Epidermal melanocyte (primary cell): ENCODE results near the gene ETV6.
"Not testable (repeated sequence)": the region's sequence is repeated elsewhere in the genome, so short reads cannot be mapped to it uniquely, and the experiment has no call there.

ENCODE experiments used
- DNase-seq: peaks from one replicate; pipeline ENCODE4 v3.0.0; 2011; ENCODE audit warnings: low spot score; ENCODE audit not compliant: insufficient read length

The ETV6 gene

GRCh38 chr12:11649413-11650285 is at the start of gene ETV6:
ETV6 (plus strand) TSS chr12:11649674; CDS start chr12:11650128, 454 bp downstream.
- DNase-seq = peak; percentile 85

- no peak for DNase-seq
These were observed 49.3 kb upstream of the ETV6 start for GRCh38 chr12:11600199-11600598.

- DNase-seq = no peak
These were observed 47.8 kb upstream of the ETV6 start for GRCh38 chr12:11601647-11602046.

- peak; percentile 17 for DNase-seq
These were observed 42.0 kb upstream of the ETV6 start for GRCh38 chr12:11607313-11608081.

GRCh38 chr12:11609045-11609444 is 40.4 kb upstream of the ETV6 start:
- no peak for DNase-seq

- no peak for DNase-seq
These were observed 34.0 kb upstream of the ETV6 start for GRCh38 chr12:11615481-11615880.

GRCh38 chr12:11618046-11618445 is 31.4 kb upstream of the ETV6 start:
- DNase-seq = no peak

GRCh38 chr12:11621797-11622423 is 27.6 kb upstream of the ETV6 start:
- DNase-seq = no peak

- DNase-seq = no peak
These were observed 26.6 kb upstream of the ETV6 start for GRCh38 chr12:11622876-11623281.

- DNase-seq = no peak
These were observed 26.1 kb upstream of the ETV6 start for GRCh38 chr12:11623382-11623781.

- no peak for DNase-seq
These were observed 25.4 kb upstream of the ETV6 start for GRCh38 chr12:11624116-11624515.

GRCh38 chr12:11627709-11628108 is 21.8 kb upstream of the ETV6 start:
- not testable (repeated sequence) for DNase-seq

- DNase-seq = no peak
These were observed 21.1 kb upstream of the ETV6 start for GRCh38 chr12:11628353-11628752.

GRCh38 chr12:11630046-11630706 is 19.3 kb upstream of the ETV6 start:
- no peak for DNase-seq

- no peak for DNase-seq
These were observed 18.2 kb upstream of the ETV6 start for GRCh38 chr12:11631288-11631687.

GRCh38 chr12:11631881-11632280 is 17.6 kb upstream of the ETV6 start:
- not testable (repeated sequence) for DNase-seq

- no peak for DNase-seq
These were observed 15.5 kb upstream of the ETV6 start for GRCh38 chr12:11633968-11634367.

GRCh38 chr12:11635341-11635740 is 14.1 kb upstream of the ETV6 start:
- DNase-seq = no peak

GRCh38 chr12:11638315-11638916 is 11.1 kb upstream of the ETV6 start:
- DNase-seq = no peak

- DNase-seq = no peak
These were observed 10.0 kb upstream of the ETV6 start for GRCh38 chr12:11639454-11639853.

- DNase-seq = no peak
These were observed 8.0 kb upstream of the ETV6 start for GRCh38 chr12:11641522-11641921.
